Central memory CD4-positive, alpha-beta T cell (primary cell): Measurements from ENCODE around the gene RAI14.
"Not testable (repeated sequence)": the region's sequence is repeated elsewhere in the genome, so short reads cannot be mapped to it uniquely, and the experiment has no call there.

Experiments used
- DNase-seq: peaks from one replicate; pipeline ENCODE4 v3.0.0; 2022

Gene RAI14

DNA sequence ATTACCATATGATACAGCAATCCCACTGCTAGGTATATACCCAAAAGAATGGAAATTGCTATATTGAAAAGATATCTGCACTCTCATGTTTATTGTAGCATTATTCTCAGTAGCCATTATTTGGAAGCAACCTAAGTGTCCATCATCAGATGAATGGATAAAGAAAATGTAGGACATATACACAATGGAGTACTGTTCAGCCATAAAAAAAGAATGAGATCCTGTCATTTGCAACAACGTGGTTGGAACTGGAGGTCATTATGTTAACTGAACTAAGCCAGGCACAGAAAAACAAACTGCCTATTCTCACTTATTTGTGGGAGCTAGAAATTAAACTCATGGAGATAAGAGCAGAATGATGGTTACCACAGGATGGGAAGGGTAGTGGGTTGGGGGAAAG, 119.8 kb downstream of the RAI14 start:
- DNase-seq = no peak

DNA sequence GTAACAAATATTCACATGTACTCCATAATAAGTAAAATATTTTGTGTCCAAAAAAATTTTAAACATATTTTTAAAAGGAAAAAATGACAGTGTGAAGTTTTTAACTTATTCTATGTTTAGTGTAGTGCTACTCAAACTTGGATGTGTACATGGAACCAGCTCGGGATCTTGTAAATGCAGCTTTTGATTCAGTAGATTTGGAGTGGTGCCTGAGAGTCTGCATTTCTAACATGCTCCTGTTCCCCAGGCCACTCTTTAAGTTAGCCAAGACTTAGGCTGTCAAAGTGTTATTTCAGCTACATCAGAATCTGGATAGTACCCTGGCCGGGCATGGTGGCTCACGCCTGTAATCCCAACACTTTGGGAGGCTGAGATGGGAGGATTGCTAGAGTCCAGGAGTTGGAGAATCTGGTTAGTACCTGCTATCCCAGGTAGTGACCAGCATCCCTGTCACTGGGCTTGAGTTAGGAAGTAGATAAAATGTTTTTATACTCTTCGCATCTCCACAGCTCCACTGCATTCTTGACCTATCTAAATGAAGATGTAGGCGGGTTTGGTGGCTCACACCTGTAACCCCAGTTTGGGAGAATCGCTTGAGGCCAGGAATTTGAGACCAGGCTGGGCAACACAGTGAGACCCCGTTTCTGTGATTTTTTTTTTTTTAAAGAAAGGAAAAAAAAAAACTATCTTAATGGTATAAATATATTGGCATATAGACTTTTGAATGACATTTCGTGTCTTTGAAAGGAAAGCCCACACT, 122.1 kb downstream of the RAI14 start:
- DNase-seq = no peak

DNA sequence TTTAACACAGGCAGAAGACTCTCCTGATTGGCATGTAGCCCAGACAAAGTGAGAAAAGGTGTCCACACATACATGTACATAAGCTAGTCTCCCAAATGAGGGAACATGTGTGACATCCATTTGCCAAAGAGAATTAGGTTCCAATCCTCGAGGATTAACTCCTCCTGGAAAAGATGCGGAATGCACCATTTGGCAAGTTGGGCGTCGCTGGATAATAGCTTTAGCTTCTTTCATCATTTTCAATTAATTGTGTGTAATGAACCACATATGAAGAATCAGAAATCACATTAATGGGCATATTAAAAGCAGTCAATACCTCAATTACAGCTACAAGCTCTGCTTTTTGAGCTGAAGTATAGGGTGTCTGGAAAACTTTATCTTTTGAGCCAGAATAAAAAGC, 127.8 kb downstream of the RAI14 start:
- not testable (repeated sequence) for DNase-seq

DNA sequence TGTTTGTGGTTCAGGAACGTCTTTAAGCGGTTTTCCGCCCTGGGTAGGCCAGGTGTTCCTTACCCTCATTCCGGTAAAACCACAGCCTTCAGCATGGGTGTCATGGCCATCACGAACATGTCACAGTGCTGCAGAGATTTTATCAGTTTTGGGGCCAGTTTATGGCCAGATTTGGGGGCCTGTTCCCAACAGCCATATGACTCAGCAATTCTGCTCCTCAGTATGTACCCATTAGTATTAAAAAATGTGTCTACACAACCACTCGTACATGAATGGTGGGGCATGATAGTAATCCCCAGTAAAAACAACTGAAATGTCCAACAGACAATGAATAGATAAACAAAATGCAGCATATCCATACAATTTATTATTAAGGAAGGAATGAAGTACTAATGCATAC, 130.9 kb downstream of the RAI14 start:
- DNase-seq = no peak

DNA sequence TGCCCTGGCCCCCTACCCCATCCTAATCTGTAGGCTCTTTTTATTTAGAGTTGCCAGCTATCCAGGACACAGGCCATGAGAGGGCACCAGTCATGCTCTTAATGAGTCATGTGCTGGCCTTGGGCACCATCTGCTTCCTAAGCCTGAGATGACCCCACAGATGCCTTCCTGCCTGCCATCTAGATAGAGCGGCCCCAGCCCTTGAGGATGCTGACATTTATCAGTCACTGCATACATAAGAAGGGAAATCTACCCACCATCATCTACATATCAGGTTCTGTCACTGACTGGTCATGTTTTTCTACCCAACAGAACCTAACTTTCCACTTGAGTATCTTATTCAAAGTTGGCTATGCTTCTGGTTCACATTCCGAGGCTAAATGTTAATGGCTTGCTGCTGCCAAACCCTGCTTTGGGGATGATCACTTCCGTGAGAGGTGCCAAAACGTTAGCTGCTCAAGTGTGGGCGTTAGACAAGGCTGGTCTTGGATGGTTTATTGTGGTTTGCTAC, 132.9 kb downstream of the RAI14 start:
- no peak for DNase-seq

DNA sequence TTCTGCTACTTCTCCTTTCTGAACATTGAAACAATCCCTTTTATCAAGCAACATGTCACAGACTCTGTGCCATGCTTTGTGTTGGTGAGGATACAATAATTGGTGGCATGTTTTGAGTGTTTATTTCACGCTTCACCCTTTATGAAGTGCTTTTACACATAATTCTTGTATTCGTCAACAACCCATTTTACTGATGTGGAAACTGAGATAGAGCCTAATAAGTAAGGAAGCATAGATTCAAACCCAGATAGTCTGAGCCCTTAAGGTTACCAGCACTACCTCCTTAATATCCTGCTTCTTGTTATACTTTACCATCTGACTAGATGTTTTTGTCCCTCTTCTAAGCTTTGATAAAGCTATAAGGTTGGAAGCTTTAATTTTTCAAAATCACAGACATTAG, 133.5 kb downstream of the RAI14 start:
- DNase-seq = no peak

DNA sequence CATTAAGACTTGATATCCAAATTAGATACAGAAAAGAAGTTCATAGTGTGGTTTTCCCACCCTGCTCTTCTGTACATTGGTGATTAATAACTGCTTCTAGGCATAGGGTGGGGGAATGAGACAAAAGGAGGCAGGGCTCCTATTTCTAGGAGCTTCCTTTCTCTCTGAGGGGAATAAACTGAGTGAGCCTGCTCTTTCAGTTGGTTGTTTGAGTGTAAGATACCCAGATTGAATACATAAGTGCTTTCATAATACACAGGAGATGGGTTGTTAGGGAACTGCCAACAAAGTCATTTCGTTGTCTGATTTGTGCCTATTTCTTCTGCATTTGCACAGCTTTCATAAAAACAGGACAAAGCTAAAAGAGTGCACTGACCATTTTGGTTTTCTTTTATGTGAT, 133.9 kb downstream of the RAI14 start:
- no peak for DNase-seq

DNA sequence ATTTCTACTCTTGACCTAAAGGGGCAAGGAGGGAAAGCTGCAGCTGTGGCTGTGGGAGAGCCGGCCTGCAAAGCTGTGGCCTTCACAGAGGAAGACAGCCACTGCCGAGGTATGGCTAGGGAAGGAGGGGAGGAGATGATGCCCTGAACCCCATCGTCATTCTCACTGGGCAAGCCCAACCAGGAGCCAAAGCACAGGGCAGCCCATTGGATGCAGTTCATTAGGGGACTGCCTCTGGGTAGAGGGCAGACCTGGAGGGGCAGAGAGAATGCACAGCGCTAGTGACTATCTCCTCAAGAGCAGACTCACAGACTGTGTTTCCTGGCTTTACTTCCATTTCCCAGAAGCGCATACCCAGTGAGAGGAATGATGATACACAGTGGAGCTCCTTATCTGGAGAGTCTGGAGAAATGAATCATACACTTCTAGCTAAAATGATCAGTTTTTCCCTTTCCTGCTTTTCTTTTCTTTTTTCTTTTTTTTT, 135.7 kb downstream of the RAI14 start:
- DNase-seq = no peak

DNA sequence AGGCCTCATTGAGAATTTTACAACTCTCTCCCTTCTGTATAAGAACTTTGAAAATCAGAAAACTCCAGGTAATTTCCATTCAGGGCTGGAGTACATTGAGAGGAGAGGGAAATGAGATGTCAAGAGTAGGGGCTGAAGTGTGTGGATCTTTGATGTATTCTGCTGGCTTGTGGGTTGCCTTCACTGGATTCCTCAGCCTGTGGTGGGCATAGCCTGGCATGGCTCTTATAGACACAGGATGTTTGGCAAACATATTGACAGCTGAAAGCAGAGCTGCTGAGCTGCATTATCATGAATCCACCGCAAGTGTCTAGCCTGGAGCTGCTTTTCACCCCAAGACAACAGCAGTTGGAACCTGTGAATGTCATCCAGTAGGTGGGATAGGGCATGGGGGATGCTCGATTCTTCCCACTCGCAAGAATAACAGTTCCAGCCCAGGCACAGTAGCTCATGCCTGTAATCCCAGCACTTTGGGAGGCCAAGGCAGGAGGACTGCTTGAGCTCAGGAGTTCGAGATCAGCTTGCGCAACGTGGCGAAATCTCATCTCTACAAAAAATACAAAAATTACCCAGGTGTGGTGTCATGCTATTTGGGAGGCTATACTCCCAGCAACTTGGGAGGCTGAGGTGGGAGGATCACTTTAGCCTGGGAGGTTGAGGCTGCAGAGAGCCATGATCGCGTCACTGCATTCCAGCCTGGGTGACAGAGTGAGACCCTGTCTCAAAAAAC, 146.9 kb downstream of the RAI14 start:
- no peak for DNase-seq

DNA sequence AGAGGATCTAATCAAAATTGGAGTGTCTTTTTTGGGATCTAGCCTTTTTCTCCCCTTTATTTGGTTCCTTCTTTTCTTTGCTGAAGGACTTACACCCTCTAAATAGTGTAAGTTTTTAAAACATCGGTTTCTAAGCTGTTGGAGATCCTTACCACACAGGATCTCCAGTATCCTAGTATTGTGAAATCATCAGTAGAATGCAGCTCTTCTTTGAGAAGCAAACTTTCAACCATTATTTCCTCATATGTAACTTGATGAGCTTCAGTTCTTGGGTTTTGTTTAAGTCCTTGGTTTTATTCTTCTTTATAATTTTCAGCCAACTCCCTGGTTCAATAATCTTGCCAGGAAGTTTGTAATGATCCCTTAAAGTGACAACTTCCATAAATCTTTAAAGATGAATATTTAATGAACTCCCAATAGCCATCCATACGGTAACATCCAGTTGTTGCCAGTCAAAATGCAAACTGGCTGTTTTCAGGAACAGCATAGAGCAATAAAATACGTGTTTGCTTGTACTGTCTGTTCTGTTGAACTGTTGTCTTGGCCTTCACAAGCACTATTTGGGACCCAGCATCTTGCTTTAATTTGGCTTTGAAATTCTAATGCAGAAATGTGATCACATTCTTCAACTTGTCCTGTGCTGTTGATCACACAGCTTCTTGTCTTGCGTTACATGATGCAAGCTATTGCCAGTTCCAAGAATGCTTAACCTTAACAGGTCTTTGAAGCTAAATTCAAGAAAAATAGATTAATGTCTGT, 148.0 kb downstream of the RAI14 start:
- DNase-seq = no peak

DNA sequence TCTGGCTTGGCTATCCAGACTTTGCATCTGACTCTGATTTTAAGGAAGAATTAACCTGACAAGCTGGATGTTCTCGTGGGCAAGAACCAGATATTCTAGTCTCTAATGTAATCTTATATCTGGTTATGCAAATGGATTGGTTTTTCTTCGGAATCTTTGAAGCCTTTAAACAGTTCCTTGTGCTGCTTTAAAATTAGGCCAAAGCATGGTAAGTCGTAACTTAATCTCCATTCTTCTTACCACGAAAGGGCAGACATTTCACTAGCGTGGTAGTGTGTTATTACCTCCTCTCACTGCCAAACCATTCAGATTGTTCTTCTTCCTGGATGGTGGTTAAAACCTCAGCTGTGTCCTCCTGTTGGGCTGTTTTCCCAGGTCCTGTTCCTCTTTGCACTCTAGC, 148.8 kb downstream of the RAI14 start:
- DNase-seq = no peak

DNA sequence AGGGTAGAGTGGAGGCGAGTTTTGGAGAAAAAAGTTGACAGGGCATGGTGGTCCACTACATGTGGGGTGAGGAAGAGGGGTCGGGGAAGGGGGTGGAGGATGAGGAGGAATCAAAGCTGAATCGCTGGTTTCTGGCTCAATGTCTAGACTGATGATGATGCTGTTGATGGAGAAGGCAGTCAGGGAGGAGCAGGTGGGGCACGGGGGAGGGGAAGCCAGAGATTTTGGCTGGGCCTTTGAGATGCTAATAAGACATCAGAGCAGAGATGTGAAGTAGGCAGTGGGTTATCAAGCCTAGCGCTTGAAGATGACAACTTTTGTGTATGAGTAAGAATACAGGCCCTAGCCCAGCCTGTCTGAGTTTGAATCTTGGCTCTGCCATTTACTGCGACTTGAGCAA, 150.4 kb downstream of the RAI14 start:
- no peak for DNase-seq

DNA sequence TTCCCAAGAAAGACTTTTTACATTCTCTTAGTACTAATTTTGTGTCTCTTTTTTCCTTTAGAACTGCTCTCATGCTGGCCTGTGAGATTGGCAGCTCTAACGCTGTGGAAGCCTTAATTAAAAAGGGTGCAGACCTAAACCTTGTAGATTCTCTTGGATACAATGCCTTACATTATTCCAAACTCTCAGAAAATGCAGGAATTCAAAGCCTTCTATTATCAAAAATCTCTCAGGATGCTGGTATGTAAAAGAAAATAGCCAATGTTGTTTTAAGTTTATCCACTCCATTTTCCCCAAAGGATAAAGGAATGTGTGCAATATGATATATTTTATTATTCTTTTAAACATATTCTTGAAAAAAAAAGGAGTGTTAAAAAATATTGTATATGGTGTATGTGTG, 155.6 kb downstream of the RAI14 start:
- no peak for DNase-seq

DNA sequence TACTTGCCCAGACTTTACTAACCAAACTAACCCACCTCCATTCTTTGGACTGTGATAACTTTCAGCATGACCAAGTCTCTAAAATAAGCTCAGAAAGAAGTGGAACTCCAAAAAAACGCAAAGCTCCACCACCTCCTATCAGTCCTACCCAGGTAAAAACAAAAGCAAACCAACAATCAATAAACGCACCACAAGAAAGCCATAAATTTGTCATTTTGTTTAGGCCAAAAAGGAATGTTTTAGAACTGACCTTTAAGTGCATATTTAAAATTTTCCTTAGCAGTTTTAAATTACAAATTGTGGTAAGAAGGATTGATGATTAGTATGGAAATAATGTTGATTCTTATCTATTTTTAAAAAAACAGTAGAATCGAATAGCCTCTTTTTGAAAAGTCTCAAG, 157.4 kb downstream of the RAI14 start:
- no peak for DNase-seq

DNA sequence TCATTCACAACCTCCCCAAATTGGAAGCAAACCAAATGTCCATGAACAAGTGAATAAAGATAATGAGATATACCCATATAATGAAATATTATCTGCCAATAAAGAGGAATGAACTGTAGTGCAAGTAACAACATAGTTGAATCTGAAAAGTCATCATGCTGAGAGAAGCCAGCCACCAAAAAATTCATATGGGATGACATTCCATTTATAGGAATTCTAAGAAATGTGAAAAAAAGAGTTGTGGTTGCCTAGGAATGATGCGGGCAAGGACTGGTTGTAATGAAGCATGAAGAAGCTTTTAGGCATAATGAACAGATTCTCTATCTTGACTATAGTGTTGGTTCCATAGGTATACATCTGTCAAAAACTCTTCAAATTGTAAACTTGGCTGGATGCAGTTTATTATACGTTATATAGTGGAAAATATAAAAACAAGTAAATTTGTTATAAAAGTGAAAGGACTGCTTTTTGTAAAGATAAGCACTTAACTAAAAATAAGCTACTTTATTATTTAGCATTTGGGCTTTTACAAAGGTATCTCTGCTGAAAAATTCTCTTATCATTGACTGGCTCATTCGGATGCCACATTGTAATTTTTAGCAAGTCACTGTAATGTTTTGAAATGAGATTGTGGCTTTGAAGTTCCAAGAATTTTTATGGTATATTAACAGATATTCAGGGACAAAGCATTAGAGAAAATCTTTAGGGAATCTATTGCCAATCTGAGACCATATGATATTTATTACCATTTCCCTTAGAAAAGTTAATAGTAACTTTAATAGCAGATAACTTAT, 161.6 kb downstream of the RAI14 start:
- no peak for DNase-seq

DNA sequence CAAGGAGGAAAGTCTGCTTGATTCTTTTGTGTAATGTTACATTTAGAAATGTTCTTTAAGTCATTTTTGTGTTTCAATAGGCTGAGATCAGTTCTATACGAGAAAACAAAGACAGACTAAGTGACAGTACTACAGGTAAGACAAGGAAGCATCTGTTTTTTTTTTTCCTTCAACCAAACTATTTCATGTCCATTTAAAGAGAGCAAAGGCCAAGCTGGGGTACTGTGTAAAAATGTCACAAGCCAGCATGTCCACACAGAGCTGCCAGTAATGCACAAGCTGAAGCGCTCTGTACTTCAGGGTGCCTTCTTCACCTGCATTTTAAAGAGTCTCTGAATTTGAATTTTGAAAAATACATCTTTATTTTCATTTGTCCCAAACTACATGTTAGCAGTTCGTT, 162.6 kb downstream of the RAI14 start:
- DNase-seq = no peak

DNA sequence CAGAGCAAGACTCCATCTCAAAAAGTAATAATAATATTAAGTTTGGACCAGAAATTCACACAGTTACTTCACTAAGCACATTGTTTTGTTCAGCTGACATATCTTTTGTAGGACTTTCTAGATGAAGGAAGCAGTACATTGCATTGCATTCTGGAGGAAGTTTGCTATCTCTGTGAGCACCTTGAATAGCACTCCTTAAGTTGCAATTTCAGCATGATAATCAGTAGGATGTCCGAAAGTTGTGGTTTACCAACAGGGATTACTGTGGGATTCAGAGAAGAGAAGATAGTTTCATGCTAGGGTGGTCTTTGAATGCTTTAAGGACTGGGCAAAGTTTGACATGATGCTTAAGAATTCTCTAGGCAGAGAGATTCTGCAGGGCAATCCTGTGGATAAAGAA, 164.5 kb downstream of the RAI14 start:
- no peak for DNase-seq

DNA sequence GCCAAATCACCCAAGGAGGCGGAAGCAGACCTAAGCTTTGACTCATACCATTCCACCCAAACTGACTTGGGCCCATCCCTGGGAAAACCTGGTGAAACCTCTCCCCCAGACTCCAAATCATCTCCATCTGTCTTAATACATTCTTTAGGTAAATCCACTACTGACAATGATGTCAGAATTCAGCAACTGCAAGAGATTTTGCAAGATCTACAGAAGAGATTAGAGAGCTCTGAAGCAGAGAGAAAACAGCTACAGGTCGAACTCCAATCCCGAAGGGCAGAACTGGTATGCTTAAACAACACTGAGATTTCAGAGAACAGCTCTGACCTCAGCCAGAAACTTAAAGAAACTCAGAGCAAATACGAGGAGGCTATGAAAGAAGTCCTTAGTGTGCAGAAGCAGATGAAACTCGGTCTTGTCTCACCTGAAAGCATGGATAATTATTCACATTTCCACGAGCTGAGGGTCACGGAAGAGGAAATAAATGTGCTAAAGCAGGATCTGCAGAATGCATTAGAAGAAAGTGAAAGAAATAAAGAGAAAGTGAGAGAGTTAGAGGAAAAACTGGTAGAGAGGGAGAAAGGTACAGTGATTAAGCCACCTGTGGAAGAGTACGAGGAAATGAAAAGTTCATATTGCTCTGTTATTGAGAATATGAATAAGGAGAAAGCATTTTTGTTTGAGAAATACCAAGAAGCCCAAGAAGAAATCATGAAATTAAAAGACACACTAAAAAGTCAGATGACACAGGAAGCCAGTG, 167.0 kb downstream of the RAI14 start:
- DNase-seq = no peak

DNA sequence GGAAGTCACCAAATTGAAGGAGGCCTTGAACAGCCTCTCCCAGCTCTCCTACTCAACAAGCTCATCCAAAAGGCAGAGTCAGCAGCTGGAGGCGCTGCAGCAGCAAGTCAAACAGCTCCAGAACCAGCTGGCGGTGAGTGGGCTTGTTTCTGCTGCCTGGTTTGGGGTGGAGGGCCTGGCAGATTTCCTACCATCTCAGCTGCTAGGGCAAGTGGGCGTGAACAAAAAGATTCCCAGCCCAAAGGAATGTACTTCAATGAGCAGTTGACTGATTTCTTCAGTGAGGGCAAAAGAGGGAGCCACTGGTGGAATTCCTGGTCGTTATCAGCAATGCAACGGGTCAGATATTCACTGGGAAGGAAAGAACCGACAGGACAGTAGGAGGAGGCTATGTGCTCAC, 170.2 kb downstream of the RAI14 start:
- no peak for DNase-seq

DNA sequence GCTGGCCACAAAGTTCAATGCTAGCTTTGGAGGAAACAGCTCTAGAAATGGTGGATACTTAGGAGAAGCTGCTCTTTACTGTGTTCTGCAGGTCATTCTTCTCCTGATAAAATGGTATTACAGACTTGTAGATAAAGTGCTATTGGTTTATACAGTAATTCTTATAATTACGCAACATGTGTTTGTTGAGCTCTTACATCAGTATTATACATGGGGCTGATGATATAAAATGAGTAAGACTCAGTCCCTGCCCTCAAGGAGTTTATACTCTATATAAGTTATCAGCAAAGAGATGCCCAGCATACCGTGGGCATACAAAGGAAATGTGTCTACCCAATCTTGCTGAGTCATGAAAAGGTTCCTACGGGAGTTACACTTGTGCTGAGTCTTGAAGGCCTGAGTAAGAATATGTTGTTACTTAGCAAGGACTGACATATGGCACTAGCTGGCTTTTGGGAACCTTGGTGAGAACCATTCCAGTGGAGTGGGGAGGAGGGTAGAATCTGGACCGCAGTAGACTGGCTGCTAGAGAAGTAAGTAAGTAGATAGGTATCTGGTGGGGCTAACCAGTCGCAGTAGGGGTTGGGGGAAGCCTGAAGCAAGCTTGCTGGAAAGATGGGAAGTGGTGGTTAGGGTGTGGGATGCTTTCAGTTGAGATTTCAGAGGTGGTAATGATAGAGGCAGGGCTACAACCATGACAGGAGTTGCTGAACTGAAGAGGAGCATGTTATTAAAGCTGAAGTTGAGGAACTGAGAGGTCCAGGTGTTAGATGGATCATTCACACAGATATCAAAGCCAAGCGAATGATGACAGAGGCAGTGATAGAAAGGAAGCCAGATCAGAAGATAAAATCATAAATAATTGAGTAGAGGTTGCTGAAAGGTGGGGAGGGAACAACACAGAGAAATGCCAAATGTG, 171.7 kb downstream of the RAI14 start:
- no peak for DNase-seq

DNA sequence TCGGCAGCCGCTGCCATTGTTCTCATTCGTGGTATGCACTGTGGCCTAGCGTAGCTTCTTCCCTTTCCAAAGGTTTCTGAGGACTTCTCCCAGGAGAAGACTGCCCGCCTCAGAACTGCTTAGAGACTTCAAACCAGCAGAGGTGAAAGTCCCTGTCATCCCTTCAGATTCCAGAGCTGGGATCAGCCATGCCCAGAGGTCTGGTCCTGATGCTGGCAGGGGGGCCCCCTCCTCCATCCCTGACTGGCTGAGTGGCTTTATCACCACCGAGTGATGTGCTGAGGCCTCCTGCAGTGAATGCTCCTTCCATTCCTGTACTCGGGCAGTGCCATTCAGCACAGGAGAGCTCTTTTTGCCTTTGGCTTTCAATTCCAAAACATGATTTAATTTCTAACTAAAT, 174.7 kb downstream of the RAI14 start:
- not testable (repeated sequence) for DNase-seq
